BE2C (cell line): ENCODE results near the gene PDE10A.

Experiments
- DNase-seq: peaks from one replicate; pipeline ENCODE4 v3.0.0-alpha.2; 2020
- H3K27me3 ChIP-seq: fragments of 250-450 bp; sonication (Bioruptor Pico); 2 replicates; pipeline ENCODE4 v1.5.1; 2020; ENCODE audit warnings: mild to moderate bottlenecking
- H3K36me3 ChIP-seq: fragments of 250-450 bp; sonication (Bioruptor Pico); 2 replicates; pipeline ENCODE4 v1.5.1; 2020; ENCODE audit warnings: mild to moderate bottlenecking
- H3K4me1 ChIP-seq: fragments of 250-450 bp; sonication (Bioruptor Pico); 2 replicates; pipeline ENCODE4 v1.5.1; 2020
- H3K4me3 ChIP-seq: 2 replicates; pipeline ENCODE4 v1.5.1; 2011; ENCODE audit warnings: low read depth, low read length
- H3K9me3 ChIP-seq: fragments of 250-450 bp; sonication (Bioruptor Pico); 2 replicates; pipeline ENCODE4 v1.5.1; 2020
- CTCF ChIP-seq: IDR thresholded peaks from 2 replicates; pipeline ENCODE4 v1.5.1; 2012; ENCODE audit warnings: mild to moderate bottlenecking, low read depth, low read length

PDE10A gene

GRCh38 chr6:165675120-165675519 is 12.1 kb upstream of the PDE10A start:
- no peak for TF ChIP-seq CTCF
- H3K4me3 ChIP-seq = no peak overlapping the region
- no peak for DNase-seq
- no peaks in the 10 kb centered on the region for H3K9me3 ChIP-seq
- no peaks in the 10 kb centered on the region for H3K27me3 ChIP-seq
- no peaks in the 10 kb centered on the region; the same call in 1 of the 2 replicates for H3K4me1 ChIP-seq
- no peaks in the 10 kb centered on the region for H3K36me3 ChIP-seq

GRCh38 chr6:165674155-165675029 is 11.4 kb upstream of the PDE10A start:
- H3K9me3 ChIP-seq = no peaks in the 10 kb centered on the region
- no peak overlapping the region for H3K4me3 ChIP-seq
- TF ChIP-seq CTCF = no peak
- H3K4me1 ChIP-seq = no peaks in the 10 kb centered on the region; the same call in 1 of the 2 replicates
- no peak for DNase-seq
- no peaks in the 10 kb centered on the region for H3K36me3 ChIP-seq
- H3K27me3 ChIP-seq = no peaks in the 10 kb centered on the region

- DNase-seq = no peak
- Histone ChIP-seq H3K27me3 (peaks cover 4% of the 10 kb centered on the region; the same call in 1 of the 2 replicates), H3K9me3 (no peaks in the 10 kb centered on the region)
Measured at GRCh38 chr6:165671222-165671768, 8.3 kb upstream of the PDE10A start.

GRCh38 chr6:165668951-165669350 is 5.9 kb upstream of the PDE10A start:
- Histone ChIP-seq H3K36me3 (no peaks in the 10 kb centered on the region), H3K9me3 (no peaks in the 10 kb centered on the region), H3K4me1 (no peaks in the 10 kb centered on the region; the same call in 1 of the 2 replicates), H3K4me3 (no peak overlapping the region), H3K27me3 (peaks cover 23% of the 10 kb centered on the region)
- no peak for TF ChIP-seq CTCF
- no peak for DNase-seq

More at GRCh38 chr6:165671222-165671768, 8.3 kb upstream of the PDE10A start:
- H3K4me3 ChIP-seq = no peak overlapping the region
- no peaks in the 10 kb centered on the region for H3K36me3 ChIP-seq
- no peaks in the 10 kb centered on the region; the same call in 1 of the 2 replicates for H3K4me1 ChIP-seq
- no peak for TF ChIP-seq CTCF

- no peak for DNase-seq
- H3K27me3 ChIP-seq = peaks cover 57% of the 10 kb centered on the region
- no peak for TF ChIP-seq CTCF
- no peaks in the 10 kb centered on the region for H3K9me3 ChIP-seq
- no peaks in the 10 kb centered on the region for H3K4me1 ChIP-seq
- H3K4me3 ChIP-seq = no peak overlapping the region
- no peaks in the 10 kb centered on the region for H3K36me3 ChIP-seq
Measured at GRCh38 chr6:165665384-165665672, 2.3 kb upstream of the PDE10A start.
